ENCODE results near the gene SBNO2.

SBNO2 gene

DNA sequence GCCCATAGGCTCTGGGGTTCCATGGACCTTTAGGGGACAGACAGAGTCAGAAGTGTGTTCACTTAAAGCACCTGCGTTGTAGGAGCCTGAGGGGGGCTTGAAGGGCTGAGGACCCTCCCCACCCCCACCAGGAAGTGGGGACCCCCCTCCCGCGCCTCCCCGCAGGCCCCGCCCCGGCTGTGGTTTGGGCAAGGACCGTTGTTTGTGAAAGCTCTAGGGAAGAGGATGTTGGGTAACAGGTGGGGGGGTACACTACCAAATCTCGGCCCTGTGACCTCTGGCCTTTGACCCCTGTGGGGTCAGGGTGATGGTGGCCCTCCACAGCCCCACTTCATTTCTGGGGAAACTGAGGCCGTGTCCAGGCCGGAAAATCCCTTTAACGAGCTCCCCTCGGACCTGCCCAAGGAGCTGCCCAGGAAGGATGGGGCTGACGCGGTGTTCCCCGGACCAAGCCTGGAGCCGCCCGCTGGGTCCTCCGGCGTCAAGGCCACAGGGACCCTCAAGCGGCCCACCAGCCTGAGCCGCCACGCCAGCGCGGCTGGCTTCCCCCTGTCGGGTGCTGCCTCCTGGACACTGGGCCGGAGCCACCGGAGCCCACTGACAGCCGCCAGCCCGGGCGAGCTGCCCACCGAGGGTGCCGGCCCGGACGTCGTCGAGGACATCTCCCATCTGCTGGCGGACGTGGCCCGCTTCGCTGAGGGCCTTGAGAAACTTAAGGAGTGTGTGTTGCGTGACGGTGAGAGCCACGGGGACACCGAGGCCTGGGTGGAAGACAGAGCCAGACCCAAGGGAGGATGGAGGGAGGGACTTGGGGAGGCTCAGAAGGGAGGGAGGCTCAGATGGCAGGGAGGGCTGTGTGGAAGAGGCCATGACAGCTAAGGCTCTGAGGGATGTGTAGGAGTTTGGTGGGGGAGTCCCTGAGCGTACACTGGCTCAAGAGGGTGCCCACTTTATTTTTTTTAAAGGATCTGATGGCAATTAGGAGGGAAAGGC is 105.8 kb downstream of the SBNO2 start:
- DNase-seq: peak in 1 of 2 donors; percentile 66

DNA sequence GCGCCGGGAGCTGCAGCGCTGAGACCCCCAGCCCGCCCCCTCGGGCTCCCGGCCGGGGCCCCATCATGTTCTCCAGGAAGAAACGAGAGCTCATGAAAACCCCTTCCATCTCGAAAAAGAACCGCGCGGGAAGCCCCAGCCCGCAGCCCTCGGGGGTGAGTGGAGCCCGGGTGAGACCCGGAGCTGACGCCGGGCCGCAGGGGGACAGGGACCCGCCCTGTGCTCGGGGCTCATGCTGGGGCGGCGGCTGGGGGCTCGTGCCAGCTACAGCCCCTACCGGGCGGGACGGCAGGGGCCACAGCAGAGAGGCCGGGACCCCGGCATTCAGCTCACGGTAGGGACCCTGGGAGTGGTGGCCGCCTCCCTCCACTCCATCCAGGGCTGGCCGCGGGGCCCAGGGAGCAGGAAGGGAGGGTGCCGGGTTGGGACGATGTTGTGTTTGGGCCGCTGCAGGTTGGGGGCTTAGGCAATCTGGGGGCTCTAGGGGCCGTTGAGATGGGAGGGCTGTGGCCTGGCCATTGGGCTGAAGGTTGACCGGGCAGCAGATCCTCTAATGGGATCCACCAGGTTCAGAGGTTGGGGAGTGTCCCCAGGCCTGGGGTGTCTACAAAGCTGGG is 106.6 kb downstream of the SBNO2 start:
- peak in 1 of 2 donors; percentile 70 for DNase-seq

DNA sequence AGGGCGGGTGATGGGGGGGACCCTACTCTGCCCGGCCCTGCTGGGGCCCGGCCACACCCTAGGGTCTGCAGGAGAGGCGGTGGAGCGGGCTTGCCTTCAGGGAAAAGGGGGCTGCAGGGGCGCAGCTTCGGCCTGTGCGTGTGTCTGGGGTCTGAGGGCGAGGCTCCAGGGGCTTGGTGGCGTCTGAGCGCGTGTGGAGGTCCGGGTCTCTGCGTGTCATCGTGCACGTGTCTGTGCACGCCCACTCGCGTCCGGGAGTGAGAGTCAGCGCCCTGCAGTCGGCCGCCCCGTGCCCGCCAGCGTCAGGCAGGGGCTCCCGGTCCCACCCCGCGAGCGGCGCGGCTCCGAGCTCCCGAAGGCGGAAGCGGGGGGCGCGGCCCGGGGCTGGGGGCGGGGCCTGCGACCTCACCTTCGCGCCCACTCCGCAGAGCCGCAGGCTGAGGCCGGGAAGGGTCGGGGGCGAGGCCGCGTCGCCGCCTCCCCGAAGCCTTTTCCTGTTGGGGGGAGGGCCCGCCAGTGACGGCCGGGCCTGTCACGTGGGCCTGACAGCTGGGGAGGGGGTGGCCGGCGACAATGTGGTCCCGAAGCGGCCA is 107.2 kb downstream of the SBNO2 start, which contains the start of gene ARHGAP45:
Gene ARHGAP45, plus strand, starts transcription at position 420 of the 593 bp plus-strand sequence. CDS start 239 bp downstream, outside the sequence.
- DNase-seq: peak; percentile 78 to 87

DNA sequence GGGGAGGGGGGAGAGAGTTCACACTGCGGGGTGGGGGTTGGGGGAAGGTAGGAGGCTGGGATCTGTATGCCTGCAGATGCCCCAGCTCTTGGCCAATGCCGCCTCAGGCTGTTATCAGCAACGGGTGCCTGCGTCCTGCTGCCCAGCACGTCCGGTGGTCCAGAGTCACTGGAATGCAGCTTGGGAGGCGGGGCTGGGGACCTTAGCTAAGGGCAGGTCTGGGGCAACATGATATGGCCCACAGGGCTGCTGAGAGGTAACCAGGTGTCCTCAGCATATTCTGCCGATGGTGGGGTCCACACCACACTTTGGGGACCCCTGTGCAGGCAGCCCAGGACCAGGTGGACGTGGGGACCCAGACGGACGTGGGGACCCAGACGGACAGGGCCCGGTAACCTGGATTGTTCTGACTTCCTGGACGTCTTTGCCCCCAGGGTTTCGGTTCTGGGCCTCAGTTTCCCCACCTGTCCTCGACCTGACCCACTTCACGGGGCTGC is 107.8 kb downstream of the SBNO2 start:
- no peak for DNase-seq

DNA sequence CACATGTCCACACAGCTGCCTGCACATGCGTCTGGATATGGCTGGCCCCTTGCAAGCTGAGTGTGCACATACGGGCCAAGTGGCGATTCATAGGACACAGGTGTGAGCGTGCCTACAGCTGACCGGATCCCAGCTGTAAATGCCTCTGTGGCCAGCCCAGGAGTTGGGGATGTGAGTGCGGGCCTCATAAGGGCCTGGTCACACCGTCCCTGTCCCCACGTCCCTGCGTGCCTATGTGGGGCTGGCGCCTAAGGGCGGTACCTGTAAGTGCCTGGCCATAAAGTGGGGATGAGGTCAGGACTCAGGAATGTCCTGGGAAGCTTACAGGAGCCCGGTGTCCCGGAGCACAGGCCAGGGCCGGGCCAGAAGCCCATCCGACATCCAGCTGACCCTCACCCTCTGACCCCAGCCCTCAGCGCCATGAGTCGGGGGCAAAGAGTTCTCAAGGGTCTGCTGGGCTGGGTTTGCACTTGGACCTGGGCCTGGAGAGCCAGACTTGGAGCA is 108.4 kb downstream of the SBNO2 start:
- no peak for DNase-seq

DNA sequence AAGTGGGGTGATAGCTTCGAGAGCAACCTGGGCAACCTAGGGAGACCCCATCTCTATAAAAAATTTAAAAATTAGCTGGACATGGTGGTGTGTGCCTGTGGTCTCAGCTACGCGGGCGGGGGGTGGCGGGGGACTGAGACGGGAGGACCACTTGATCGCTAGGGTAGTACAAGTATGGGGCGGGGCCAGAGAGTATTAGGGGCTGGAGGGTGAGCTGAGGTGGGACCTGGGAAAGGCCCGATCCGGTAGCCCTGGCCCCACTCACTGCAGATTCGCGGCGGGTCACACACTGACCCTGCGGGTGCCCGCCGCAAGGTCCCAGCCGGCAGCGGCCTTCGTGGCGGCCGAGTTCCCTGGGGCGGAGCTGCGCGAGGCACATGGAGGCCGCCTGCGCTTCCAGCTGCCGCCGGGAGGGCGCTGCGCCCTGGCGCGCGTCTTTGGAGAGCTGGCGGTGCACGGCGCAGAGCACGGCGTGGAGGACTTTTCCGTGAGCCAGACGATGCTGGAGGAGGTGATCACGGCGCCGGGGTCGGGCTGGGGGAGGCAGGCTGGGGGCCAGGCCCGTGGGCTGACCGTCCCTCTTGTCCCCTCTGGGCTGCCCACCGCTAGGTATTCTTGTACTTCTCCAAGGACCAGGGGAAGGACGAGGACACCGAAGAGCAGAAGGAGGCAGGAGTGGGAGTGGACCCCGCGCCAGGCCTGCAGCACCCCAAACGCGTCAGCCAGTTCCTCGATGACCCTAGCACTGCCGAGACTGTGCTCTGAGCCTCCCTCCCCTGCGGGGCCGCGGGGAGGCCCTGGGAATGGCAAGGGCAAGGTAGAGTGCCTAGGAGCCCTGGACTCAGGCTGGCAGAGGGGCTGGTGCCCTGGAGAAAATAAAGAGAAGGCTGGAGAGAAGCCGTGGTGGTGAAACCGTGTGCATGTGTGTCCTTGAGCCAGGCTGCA is 109.1 kb downstream of the SBNO2 start:
- DNase-seq: peak; percentile 77 to 81

DNA sequence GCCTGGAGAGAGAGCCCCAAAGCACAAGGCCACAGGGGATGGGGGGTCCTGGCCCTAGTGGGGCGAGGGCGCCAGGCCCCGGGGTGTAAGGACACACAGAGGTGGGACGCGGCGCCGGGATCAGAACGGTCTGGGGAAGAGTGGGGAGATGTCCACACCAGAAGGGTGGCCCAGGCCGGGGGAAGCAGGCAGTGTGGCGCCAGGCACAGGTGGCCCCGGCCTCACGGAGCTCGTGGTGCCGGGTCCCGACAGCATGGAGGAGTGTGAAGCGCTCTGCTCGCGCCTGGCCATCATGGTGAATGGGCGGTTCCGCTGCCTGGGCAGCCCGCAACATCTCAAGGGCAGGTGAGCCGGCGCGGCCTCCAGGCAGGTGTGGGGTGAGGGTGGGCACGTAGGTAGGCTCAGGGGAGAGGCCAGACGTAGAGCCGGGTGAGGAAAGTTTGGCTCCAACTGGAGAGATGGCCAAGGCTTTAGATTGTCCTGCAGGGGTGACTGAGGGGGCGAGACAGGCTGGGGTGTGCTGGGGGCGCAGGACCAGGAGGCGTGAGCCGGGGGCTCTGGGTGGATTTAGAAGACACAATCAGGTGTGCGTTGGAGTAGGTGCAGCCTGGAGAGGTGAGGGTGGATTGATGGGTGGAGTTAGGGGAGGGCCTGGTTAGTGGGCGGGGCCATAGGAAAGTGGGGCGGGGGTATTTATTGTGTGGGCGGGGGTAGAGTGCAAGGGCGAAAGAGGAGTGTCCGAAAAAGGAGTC is 110.0 kb downstream of the SBNO2 start:
- no peak for DNase-seq

DNA sequence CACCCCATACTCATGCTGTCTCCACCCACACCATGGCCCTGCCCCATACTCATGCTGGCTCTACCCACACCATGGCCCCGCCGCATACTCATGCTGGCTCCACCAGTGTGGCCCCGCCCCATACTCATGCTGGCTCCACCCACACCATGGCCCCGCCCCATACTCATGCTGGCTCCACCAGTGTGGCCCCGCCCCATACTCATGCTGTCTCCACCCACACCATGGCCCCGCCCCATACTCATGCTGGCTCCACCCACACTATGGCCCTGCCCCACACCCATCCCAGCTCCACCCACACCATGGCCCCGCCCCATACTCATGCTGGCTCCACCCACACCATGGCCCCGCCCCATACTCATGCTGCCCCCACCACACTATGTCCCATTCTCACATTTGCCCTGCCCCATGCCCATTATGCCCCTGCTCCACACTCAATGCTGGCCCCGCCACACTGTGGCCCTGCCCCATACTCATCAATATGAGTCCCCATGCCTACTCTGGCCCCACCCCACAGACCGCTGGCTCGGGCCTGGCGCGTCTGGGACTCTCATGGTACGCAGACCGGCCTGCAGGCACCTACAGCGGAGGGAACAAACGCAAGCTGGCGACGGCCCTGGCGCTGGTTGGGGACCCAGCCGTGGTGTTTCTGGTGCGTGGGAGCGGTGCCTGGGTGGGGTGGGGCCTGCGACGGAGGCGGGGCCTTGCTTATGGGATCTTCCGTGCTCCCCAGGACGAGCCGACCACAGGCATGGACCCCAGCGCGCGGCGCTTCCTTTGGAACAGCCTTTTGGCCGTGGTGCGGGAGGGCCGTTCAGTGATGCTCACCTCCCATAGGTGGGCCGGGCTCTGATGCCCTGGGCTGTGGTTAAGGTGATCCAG is 110.8 kb downstream of the SBNO2 start:
- DNase-seq: peak; percentile 59 to 61

DNA sequence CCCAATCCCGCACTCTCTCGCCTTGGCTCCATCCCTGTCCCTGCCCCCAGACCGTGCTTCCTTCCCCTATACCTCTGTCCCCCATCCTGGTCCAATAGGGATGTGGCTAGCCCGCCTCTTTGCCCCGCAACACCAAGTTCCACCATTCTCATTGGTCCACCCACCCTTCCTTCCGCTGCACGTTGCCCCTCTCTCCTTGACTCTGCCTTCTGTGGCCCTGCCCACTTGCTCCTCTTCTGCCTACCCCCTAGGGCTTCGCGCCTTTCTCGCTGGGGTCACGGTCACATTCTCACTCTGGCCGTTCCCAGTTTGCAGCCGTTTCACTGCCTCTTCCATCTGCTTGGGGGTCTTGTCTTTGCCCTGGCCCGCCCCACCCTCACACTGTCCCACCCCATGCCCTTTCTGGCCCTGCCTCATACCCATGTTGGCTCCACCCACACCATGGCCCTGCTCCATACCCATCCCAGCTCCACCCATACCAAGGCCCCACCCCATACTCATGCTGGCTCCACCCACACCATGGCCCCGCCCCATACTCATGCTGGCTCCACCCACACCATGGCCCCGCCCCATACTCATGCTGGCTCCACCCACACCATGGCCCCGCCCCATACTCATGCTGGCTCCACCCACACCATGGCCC is 111.6 kb downstream of the SBNO2 start:
- DNase-seq: no peak

DNA sequence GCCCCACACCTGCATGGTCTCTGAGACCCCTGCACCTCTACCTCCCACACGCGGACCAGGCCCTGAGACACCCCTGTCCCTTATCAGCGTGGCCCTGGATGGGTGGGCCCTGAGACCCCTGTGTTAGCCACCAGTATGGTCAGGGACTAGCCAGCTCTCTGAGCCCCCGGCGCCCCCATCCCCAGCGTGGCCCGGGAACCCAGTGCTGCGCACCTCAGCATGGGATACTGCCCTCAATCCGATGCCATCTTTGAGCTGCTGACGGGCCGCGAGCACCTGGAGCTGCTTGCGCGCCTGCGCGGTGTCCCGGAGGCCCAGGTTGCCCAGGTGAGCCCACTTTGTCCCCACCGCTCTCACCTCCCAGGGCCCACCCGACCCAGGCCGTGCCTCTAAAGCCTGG is 112.1 kb downstream of the SBNO2 start:
- no peak for DNase-seq

DNA sequence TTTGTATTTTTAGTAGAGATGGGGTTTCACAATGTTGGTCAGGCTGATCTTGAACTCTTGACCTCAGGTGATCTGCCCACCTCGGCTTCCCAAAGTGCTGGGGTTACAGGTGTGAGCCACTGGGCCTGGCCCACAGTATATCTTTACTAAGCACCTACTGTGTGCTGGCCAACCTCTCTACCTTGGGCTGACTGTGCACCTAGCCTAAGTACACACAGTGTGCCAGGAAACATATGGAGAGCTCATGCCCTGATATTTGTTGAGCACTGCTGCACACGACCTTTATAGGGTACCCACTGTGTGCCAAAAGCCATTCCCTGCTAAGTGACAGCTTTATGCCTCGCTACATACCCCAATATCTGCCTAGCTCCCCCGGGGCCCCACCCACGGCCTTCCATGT is 113.4 kb downstream of the SBNO2 start:
- no peak for DNase-seq

DNA sequence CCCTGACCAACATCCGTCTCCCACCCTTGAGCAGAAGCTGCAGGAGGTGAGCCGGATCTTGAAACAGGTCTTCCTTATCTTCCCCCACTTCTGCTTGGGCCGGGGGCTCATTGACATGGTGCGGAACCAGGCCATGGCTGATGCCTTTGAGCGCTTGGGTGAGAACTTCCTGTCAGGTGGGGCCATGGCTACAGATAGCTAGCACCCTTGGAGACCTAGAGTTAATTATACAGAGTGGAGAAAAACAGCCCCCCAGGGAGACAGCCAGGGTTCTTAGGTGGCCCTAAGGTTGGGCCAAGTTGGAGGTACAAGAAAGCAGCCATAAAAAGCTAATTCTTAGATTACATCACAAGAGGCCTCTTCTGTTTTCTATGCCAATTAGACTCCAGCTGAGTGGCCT is 116.0 kb downstream of the SBNO2 start:
- no peak for DNase-seq

Data from stimulated activated CD4-positive, alpha-beta T cell treated with anti-CD3 and anti-CD28 coated beads, Interleukin-2, amount 100 ng/mL, for 24 hours (primary cell).